Smooth muscle cell (in vitro differentiated cells): ENCODE results near the gene MYLK3. TPM values are rescaled to one million over a fixed set of nuclear protein-coding genes. Genes with fewer than 3 reads are reported as not detected.

ENCODE experiments used
- DNase-seq: peaks from one replicate; lab custom pipeline; 2025; ENCODE audit not compliant: unreplicated experiment; lab: John Stamatoyannopoulos, UW
- H2AFZ ChIP-seq: fragments of 200-600 bp; sonication (generic); 2 replicates; pipeline ENCODE4 v1.6.0; 2016; ENCODE audit warnings: antibody characterized with exemption, low read depth, mild to moderate bottlenecking
- H3F3A ChIP-seq: fragments of 200-600 bp; sonication (generic); 2 replicates; pipeline ENCODE4 v1.6.0; 2017; ENCODE audit warnings: antibody characterized with exemption, low read depth
- H3K27ac ChIP-seq: fragments of 200-600 bp; sonication (generic); 2 replicates; pipeline ENCODE4 v1.5.1; 2016; ENCODE audit warnings: low read depth, mild to moderate bottlenecking
- H3K27me3 ChIP-seq: fragments of 200-600 bp; sonication (generic); 2 replicates; pipeline ENCODE4 v1.6.1; 2016; ENCODE audit warnings: low read depth, mild to moderate bottlenecking
- H3K36me3 ChIP-seq: fragments of 200-600 bp; sonication (generic); 2 replicates; pipeline ENCODE4 v1.5.1; 2016; ENCODE audit warnings: low read depth
- H3K4me1 ChIP-seq: fragments of 200-600 bp; sonication (generic); 2 replicates; pipeline ENCODE4 v1.5.1; 2016; ENCODE audit warnings: low read depth
- H3K4me2 ChIP-seq: fragments of 200-600 bp; sonication (generic); 2 replicates; pipeline ENCODE4 v1.6.0; 2016; ENCODE audit warnings: mild to moderate bottlenecking
- H3K4me3 ChIP-seq: fragments of 200-600 bp; sonication (generic); 2 replicates; pipeline ENCODE4 v1.5.1; 2016; ENCODE audit warnings: mild to moderate bottlenecking
- H3K79me2 ChIP-seq: fragments of 200-600 bp; sonication (generic); 2 replicates; pipeline ENCODE4 v1.6.0; 2016; ENCODE audit warnings: low read depth, mild to moderate bottlenecking
- H3K9ac ChIP-seq: fragments of 200-600 bp; sonication (generic); 2 replicates; pipeline ENCODE4 v1.6.0; 2016; ENCODE audit warnings: low read depth
- H3K9me3 ChIP-seq: fragments of 200-600 bp; sonication (generic); replicated peaks from 2 replicates; pipeline ENCODE4 v1.5.1; 2016; ENCODE audit warnings: low read depth
- H4K20me1 ChIP-seq: fragments of 200-600 bp; sonication (generic); 2 replicates; pipeline ENCODE4 v1.6.0; 2016; ENCODE audit warnings: low read depth
- WGBS: methylation state at CpG from one replicate; pipeline ENCODE4 v1.1.7; 2016; ENCODE audit warnings: low lambda C conversion rate; 5-methylcytosine and 5-hydroxymethylcytosine counted together
- polyA plus RNA-seq: library from polyadenylated mRNA; unstranded; fragments of >200 nt; fragmentation: Nextera tagmentation; extraction: Ambion mirVana; gene quantifications from 2 replicates; pipeline ENCODE4 v1.2.1, GENCODE V29; 2016
- total RNA-seq: library from RNA; depleted of rRNA; stranded (reverse); fragments of >200 nt; gene quantifications from 2 replicates; pipeline ENCODE4 v1.2.3, GENCODE V29; 2014
- TF ChIP-seq, protein P1 (sequence below): fragments of 200-600 bp; sonication (generic); IDR thresholded peaks from 2 replicates; pipeline ENCODE4 v1.5.1; 2017; ENCODE audit warnings: borderline replicate concordance, mild to moderate bottlenecking, antibody characterized with exemption; ENCODE audit not compliant: insufficient read depth, poor library complexity, severe bottlenecking

The MYLK3 gene
- total and polyA plus RNA-seq, 2 experiments from 2014 or later = 0.22 to 0.33 TPM

DNA sequence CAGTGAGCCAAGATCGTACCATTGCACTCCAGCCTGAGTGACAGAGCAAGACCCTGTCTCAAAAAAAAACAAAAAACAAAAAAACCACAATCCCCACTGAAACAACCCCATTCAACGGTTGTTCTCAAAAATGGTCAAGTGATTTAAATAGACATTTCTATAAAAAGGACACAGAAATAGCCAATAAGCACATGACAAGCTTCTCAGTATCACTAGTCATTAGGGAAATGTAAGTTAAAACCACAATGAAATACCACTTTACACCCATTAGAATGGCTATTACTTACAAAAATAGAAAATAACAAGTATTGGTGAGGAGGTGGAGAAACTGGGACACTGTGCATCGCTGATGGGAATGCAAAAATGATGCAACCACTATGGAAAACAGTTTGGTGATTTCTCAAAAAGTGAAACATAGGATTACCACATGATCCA, 26.6 kb upstream of the MYLK3 start:
- 94% methylated on average over 3 of the region's 3 CpGs for WGBS
- Histone ChIP-seq H3F3A (no peaks in the 10 kb centered on the region), H3K27ac (no peak overlapping the region), H2AFZ (no peak overlapping the region), H3K4me1 (no peaks in the 10 kb centered on the region), H4K20me1 (no peaks in the 10 kb centered on the region), H3K36me3 (no peaks in the 10 kb centered on the region), H3K9me3 (no peaks in the 10 kb centered on the region), H3K9ac (no peak overlapping the region), H3K4me3 (no peak overlapping the region), H3K79me2 (no peaks in the 10 kb centered on the region), H3K4me2 (no peak overlapping the region), H3K27me3 (no peaks in the 10 kb centered on the region)
- TF ChIP-seq, protein P1, sequence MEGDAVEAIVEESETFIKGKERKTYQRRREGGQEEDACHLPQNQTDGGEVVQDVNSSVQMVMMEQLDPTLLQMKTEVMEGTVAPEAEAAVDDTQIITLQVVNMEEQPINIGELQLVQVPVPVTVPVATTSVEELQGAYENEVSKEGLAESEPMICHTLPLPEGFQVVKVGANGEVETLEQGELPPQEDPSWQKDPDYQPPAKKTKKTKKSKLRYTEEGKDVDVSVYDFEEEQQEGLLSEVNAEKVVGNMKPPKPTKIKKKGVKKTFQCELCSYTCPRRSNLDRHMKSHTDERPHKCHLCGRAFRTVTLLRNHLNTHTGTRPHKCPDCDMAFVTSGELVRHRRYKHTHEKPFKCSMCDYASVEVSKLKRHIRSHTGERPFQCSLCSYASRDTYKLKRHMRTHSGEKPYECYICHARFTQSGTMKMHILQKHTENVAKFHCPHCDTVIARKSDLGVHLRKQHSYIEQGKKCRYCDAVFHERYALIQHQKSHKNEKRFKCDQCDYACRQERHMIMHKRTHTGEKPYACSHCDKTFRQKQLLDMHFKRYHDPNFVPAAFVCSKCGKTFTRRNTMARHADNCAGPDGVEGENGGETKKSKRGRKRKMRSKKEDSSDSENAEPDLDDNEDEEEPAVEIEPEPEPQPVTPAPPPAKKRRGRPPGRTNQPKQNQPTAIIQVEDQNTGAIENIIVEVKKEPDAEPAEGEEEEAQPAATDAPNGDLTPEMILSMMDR = no peak
- no peak for DNase-seq

DNA sequence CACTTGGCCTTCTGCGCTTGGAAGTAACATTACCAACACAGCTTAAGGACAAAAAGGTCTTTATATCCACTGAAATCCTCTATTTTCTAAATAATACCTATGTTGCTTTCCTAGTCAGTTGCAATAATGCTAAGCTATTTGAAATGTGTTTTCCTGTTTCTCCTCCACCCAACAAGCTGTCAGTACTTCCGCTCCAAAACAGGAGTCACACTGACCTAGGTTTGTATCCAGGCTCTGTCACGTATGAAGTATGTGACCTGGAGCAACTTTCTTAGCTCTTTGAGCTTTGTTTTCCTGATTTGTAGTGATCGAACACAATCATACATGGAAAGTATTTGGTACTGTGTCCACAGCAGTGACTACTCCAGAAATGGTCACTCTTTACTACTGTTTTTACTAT, 24.3 kb upstream of the MYLK3 start:
- 96% methylated on average over 4 of the region's 4 CpGs for WGBS
- Histone ChIP-seq H3K9ac (no peak overlapping the region), H3K9me3 (no peaks in the 10 kb centered on the region), H3K36me3 (no peaks in the 10 kb centered on the region), H3F3A (no peaks in the 10 kb centered on the region), H3K4me3 (no peak overlapping the region), H3K79me2 (no peaks in the 10 kb centered on the region), H4K20me1 (no peaks in the 10 kb centered on the region), H3K4me2 (no peak overlapping the region), H3K27ac (no peak overlapping the region), H3K4me1 (no peaks in the 10 kb centered on the region), H3K27me3 (no peaks in the 10 kb centered on the region), H2AFZ (no peak overlapping the region)
- TF ChIP-seq, protein P1 = no peak
- DNase-seq = no peak

GRCh38 chr16:46768809-46769208, 20.7 kb upstream of the MYLK3 start:
- no peaks in the 10 kb centered on the region for H3K4me1 ChIP-seq
- H4K20me1 ChIP-seq = no peaks in the 10 kb centered on the region
- H3K4me3 ChIP-seq = no peak overlapping the region
- H3K9me3 ChIP-seq = no peaks in the 10 kb centered on the region
- no peak overlapping the region for H2AFZ ChIP-seq
- no peaks in the 10 kb centered on the region for H3K27me3 ChIP-seq
- no peak for DNase-seq
- H3K27ac ChIP-seq = no peak overlapping the region
- H3K9ac ChIP-seq = no peak overlapping the region
- no peaks in the 10 kb centered on the region for H3K36me3 ChIP-seq
- H3K4me2 ChIP-seq = no peak overlapping the region
- no peaks in the 10 kb centered on the region for H3K79me2 ChIP-seq
- H3F3A ChIP-seq = no peaks in the 10 kb centered on the region
- TF ChIP-seq, protein P1 = no peak
- WGBS = 75% methylated on average over 8 of the region's 8 CpGs

GRCh38 chr16:46765050-46765449, 16.9 kb upstream of the MYLK3 start:
- Histone ChIP-seq H3K27ac (no peak overlapping the region), H3K4me3 (no peak overlapping the region), H3K27me3 (no peaks in the 10 kb centered on the region), H3K9me3 (no peaks in the 10 kb centered on the region), H3K4me1 (no peaks in the 10 kb centered on the region), H3F3A (no peaks in the 10 kb centered on the region), H4K20me1 (no peaks in the 10 kb centered on the region), H3K4me2 (no peak overlapping the region), H3K36me3 (no peaks in the 10 kb centered on the region), H3K9ac (no peak overlapping the region), H3K79me2 (no peaks in the 10 kb centered on the region), H2AFZ (no peak overlapping the region)
- WGBS = 44% methylated on average over 7 of the region's 7 CpGs
- no peak for DNase-seq
- TF ChIP-seq, protein P1 = no peak
